Measurements from ENCODE around the gene KHNYN.

KHNYN gene

GRCh38 chr14:24397639-24398292, 32.0 kb upstream of the KHNYN start:
- no peaks in the 10 kb centered on the region for H3F3A ChIP-seq (ENCODE audit: insufficient read depth, low read length)
- no peak overlapping the region for H3K4me2 ChIP-seq (ENCODE audit: low read length)
- H3K4me3 ChIP-seq (ENCODE audit: low read depth, low read length, poor library complexity, severe bottlenecking) = no peak overlapping the region
- no peaks in the 10 kb centered on the region for H4K20me1 ChIP-seq (ENCODE audit: insufficient read depth, low read length)
- H3K79me2 ChIP-seq (ENCODE audit: insufficient read depth, low read length) = no peaks in the 10 kb centered on the region
- H3K9me2 ChIP-seq (ENCODE audit: low read depth, low read length) = no peaks in the 10 kb centered on the region
- H3K27me3 ChIP-seq (ENCODE audit: insufficient read depth, low read length) = no peaks in the 10 kb centered on the region
- H3K9ac ChIP-seq (ENCODE audit: low read length) = no peak overlapping the region
- no peaks in the 10 kb centered on the region for H3K9me3 ChIP-seq (ENCODE audit: low read length)
- no peaks in the 10 kb centered on the region for H3K36me3 ChIP-seq (ENCODE audit: insufficient read depth, low read length)
- H3K27ac ChIP-seq (ENCODE audit: low read depth, low read length, poor library complexity, severe bottlenecking) = no peak overlapping the region
- H2AFZ ChIP-seq (ENCODE audit: low read length) = no peak overlapping the region
- no peak for TF ChIP-seq EZH2 (IDR thresholded peaks at IDR 0.05; ENCODE audit: borderline replicate concordance, low read length)
- TF ChIP-seq CTCF (IDR thresholded peaks at IDR 0.05; ENCODE audit: low read length) = no peak
- H3K4me1 ChIP-seq (ENCODE audit: insufficient read depth, low read length, severe bottlenecking) = peaks cover 22% of the 10 kb centered on the region

GRCh38 chr14:24398293-24398652, 31.5 kb upstream of the KHNYN start:
- H3K9ac ChIP-seq (ENCODE audit: low read length) = no peak overlapping the region
- no peaks in the 10 kb centered on the region for H3F3A ChIP-seq (ENCODE audit: insufficient read depth, low read length)
- H2AFZ ChIP-seq (ENCODE audit: low read length) = no peak overlapping the region
- H3K27me3 ChIP-seq (ENCODE audit: insufficient read depth, low read length) = no peaks in the 10 kb centered on the region
- H3K79me2 ChIP-seq (ENCODE audit: insufficient read depth, low read length) = no peaks in the 10 kb centered on the region
- TF ChIP-seq CTCF (IDR thresholded peaks at IDR 0.05; ENCODE audit: low read length) (no peak), EZH2 (IDR thresholded peaks at IDR 0.05; ENCODE audit: borderline replicate concordance, low read length) (no peak)
- H3K9me3 ChIP-seq (ENCODE audit: low read length) = no peaks in the 10 kb centered on the region
- H3K4me2 ChIP-seq (ENCODE audit: low read length) = no peak overlapping the region
- H3K36me3 ChIP-seq (ENCODE audit: insufficient read depth, low read length) = no peaks in the 10 kb centered on the region
- H3K27ac ChIP-seq (ENCODE audit: low read depth, low read length, poor library complexity, severe bottlenecking) = no peak overlapping the region
- H3K4me3 ChIP-seq (ENCODE audit: low read depth, low read length, poor library complexity, severe bottlenecking) = no peak overlapping the region
- no peaks in the 10 kb centered on the region for H4K20me1 ChIP-seq (ENCODE audit: insufficient read depth, low read length)
- no peaks in the 10 kb centered on the region for H3K9me2 ChIP-seq (ENCODE audit: low read depth, low read length)
- H3K4me1 ChIP-seq (ENCODE audit: insufficient read depth, low read length, severe bottlenecking) = peaks cover 21% of the 10 kb centered on the region

GRCh38 chr14:24398653-24399446, 30.9 kb upstream of the KHNYN start, which contains the start of gene NYNRIN:
TSS of gene NYNRIN (plus strand) at chr14:24399003. CDS start at chr14:24399247, 244 bp downstream.
- no peaks in the 10 kb centered on the region for H3F3A ChIP-seq (ENCODE audit: insufficient read depth, low read length)
- H3K79me2 ChIP-seq (ENCODE audit: insufficient read depth, low read length) = no peaks in the 10 kb centered on the region
- TF ChIP-seq EZH2 (IDR thresholded peaks at IDR 0.05; ENCODE audit: borderline replicate concordance, low read length) (no peak), CTCF (IDR thresholded peaks at IDR 0.05; ENCODE audit: low read length) (no peak)
- no peaks in the 10 kb centered on the region for H3K36me3 ChIP-seq (ENCODE audit: insufficient read depth, low read length)
- no peak within 1 kb of the TSS for H2AFZ ChIP-seq (ENCODE audit: low read length)
- H3K9me3 ChIP-seq (ENCODE audit: low read length) = no peaks in the 10 kb centered on the region
- peak within 1 kb of the TSS; percentile 82 for H3K4me2 ChIP-seq (ENCODE audit: low read length)
- no peaks in the 10 kb centered on the region for H4K20me1 ChIP-seq (ENCODE audit: insufficient read depth, low read length)
- peak within 1 kb of the TSS; percentile 63 for H3K4me3 ChIP-seq (ENCODE audit: low read depth, low read length, poor library complexity, severe bottlenecking)
- H3K27me3 ChIP-seq (ENCODE audit: insufficient read depth, low read length) = no peaks in the 10 kb centered on the region
- no peaks in the 10 kb centered on the region for H3K9me2 ChIP-seq (ENCODE audit: low read depth, low read length)
- H3K27ac ChIP-seq (ENCODE audit: low read depth, low read length, poor library complexity, severe bottlenecking) = no peak within 1 kb of the TSS
- peaks cover 17% of the 10 kb centered on the region for H3K4me1 ChIP-seq (ENCODE audit: insufficient read depth, low read length, severe bottlenecking)
- H3K9ac ChIP-seq (ENCODE audit: low read length) = peak within 1 kb of the TSS; percentile 53; the same call in 1 of the 2 replicates

Data from OCI-LY1 (cell line).